Choroid plexus epithelial cell (primary cell): ENCODE data around the gene STRADA.

Source experiments
- DNase-seq: peaks from one replicate; pipeline ENCODE4 v3.0.0-alpha.2; 2010; ENCODE audit warnings: low read depth
- H3K4me3 ChIP-seq: 2 replicates; pipeline ENCODE4 v1.5.1; 2011; ENCODE audit warnings: low read depth, mild to moderate bottlenecking, control low read depth, low read length, moderate library complexity
- CTCF ChIP-seq: conservative IDR thresholded peaks from 2 replicates; pipeline ENCODE4 v1.5.1; 2011; ENCODE audit warnings: low read depth, mild to moderate bottlenecking, control low read depth, inconsistent platforms, low read length, moderate library complexity

The STRADA gene, protein sequence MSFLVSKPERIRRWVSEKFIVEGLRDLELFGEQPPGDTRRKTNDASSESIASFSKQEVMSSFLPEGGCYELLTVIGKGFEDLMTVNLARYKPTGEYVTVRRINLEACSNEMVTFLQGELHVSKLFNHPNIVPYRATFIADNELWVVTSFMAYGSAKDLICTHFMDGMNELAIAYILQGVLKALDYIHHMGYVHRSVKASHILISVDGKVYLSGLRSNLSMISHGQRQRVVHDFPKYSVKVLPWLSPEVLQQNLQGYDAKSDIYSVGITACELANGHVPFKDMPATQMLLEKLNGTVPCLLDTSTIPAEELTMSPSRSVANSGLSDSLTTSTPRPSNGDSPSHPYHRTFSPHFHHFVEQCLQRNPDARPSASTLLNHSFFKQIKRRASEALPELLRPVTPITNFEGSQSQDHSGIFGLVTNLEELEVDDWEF

DNA sequence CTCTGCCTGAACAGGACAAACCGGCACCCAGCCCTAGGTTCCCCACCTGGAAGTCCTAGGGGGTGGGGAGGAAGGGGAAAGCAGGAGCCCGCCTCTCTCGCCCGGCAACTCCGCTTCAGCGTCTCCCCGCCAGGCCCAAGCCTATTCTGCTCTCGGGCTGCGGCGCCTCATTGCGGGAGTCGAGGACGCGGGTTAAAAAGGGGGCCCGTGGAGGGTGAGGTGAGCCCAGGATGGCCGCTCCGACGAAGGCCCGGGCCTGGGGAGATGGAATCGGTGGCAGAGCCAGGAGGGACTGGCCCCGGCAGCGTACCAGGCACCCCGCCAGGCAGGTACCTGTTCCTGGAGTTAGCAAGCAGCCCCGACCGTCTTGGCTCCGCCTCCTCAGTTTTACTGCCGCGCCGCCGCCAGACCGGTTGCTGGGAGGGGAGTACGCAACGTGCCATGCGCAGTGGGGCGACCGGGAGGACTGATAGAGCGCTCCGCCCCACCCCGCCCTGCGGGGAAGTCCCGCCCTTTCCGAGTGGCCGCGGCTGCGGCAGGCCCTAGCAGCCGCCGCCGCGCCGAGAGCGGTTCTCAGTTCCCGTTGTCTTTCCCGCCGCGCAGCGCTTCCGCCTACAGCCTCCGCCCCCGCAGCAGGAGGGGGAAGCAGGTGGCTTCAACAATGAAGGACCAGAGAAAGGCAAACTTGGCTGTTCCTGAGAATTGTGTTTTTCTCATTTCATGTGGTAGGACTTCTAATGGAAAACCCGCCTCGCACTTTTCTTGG lies at the start of gene STRADA:
Gene STRADA, minus strand, starts transcription at position 392 of the 766 bp plus-strand sequence. CDS start 13,430 bp downstream, outside the sequence.
- DNase-seq = peak; percentile 98
- H3K4me3 ChIP-seq = peak within 1 kb of the TSS; percentile 91
- no peak for TF ChIP-seq CTCF

GRCh38 chr17:63790057-63790456 lies 48.5 kb upstream of the STRADA start:
- DNase-seq = no peak
- H3K4me3 ChIP-seq = no peak overlapping the region
- TF ChIP-seq CTCF = no peak

- no peak for DNase-seq
Measured at GRCh38 chr17:63786971-63787711, 45.5 kb upstream of the STRADA start.

GRCh38 chr17:63786117-63786516 lies 44.5 kb upstream of the STRADA start:
- no peak overlapping the region for H3K4me3 ChIP-seq
- no peak for DNase-seq
- no peak for TF ChIP-seq CTCF

More at GRCh38 chr17:63786971-63787711, 45.5 kb upstream of the STRADA start:
- no peak overlapping the region for H3K4me3 ChIP-seq
- TF ChIP-seq CTCF = no peak

GRCh38 chr17:63785556-63785955 lies 44.0 kb upstream of the STRADA start:
- no peak for TF ChIP-seq CTCF
- peak; percentile 76 for DNase-seq
- no peak overlapping the region for H3K4me3 ChIP-seq

GRCh38 chr17:63783522-63783921 lies 41.9 kb upstream of the STRADA start:
- TF ChIP-seq CTCF = no peak
- DNase-seq = no peak
- H3K4me3 ChIP-seq = no peak overlapping the region
